GM12892 (cell line): ENCODE data around the gene SOHLH1.

Source experiments
- POLR2A ChIP-seq: IDR thresholded peaks from 2 replicates; pipeline ENCODE4 v1.6.1; 2011; ENCODE audit warnings: low read depth, low read length, control low read depth
- POLR2AphosphoS5 ChIP-seq: IDR thresholded peaks from 2 replicates; pipeline ENCODE4 v1.6.1; 2011; ENCODE audit warnings: low read depth, low read length, control low read depth
- TAF1 ChIP-seq: IDR thresholded peaks from 2 replicates; pipeline ENCODE4 v1.6.1; 2011; ENCODE audit warnings: low read depth, mild to moderate bottlenecking, control low read depth, low read length, borderline replicate concordance

GRCh38 chr9:135745686-135746324 is 46.5 kb upstream of the SOHLH1 start:
- no peak for TF ChIP-seq POLR2AphosphoS5
- no peak for TF ChIP-seq POLR2A
- TF ChIP-seq TAF1: no peak
